ENCODE results near the gene MIX23.

- TF ChIP-seq CTCF (IDR thresholded peaks at IDR 0.05) (no peak), POLR2AphosphoS5 (IDR thresholded peaks at IDR 0.05) (no peak), POLR2A (IDR thresholded peaks at IDR 0.05) (no peak)
Measured at GRCh38 chr3:122377975-122378374, 5.1 kb downstream of the MIX23 start.

Data from suprapubic skin (tissue), 4 donors.